HepG2 (cell line): ENCODE results near the gene CHD9. TPM values are rescaled to one million over a fixed set of nuclear protein-coding genes. Genes with fewer than 3 reads are reported as not detected.

Source experiments
- ATF6 ChIP-seq: sonication (generic); formaldehyde crosslinking; conservative IDR thresholded peaks from 2 replicates; pipeline ENCODE4 v1.4.0; 2020; ENCODE audit warnings: missing genetic modification reagents
- BCLAF1 ChIP-seq: fragments of 450-650 bp; IDR thresholded peaks from 2 replicates; pipeline ENCODE4 v1.6.1; 2017; ENCODE audit warnings: mild to moderate bottlenecking
- CSRNP1 ChIP-seq: sonication (generic); formaldehyde crosslinking; IDR thresholded peaks from 2 replicates; pipeline ENCODE4 v1.8.1; 2023; ENCODE audit warnings: mild to moderate bottlenecking, missing genetic modification reagents
- FOXA3 ChIP-seq: IDR thresholded peaks from 2 replicates; pipeline ENCODE4 v1.6.1; 2016; ENCODE audit warnings: missing genetic modification reagents, missing compliant biosample characterization
- IRX3 ChIP-seq: sonication (generic); formaldehyde crosslinking; IDR thresholded peaks from 2 replicates; pipeline ENCODE4 v1.8.1; 2023; ENCODE audit warnings: mild to moderate bottlenecking, low read depth, missing genetic modification reagents, borderline replicate concordance
- KDM3A ChIP-seq: IDR thresholded peaks from 2 replicates; pipeline ENCODE4 v1.6.1; 2018; ENCODE audit warnings: low read depth, missing compliant biosample characterization
- PPARG ChIP-seq: conservative IDR thresholded peaks from 2 replicates; pipeline ENCODE4 v1.6.1; 2016; ENCODE audit warnings: missing biosample characterization, missing genetic modification reagents
- SMARCE1 ChIP-seq: fragments of 450-650 bp; IDR thresholded peaks from 2 replicates; pipeline ENCODE4 v1.6.1; 2017; ENCODE audit warnings: borderline replicate concordance
- ZBTB21 ChIP-seq: sonication (generic); formaldehyde crosslinking; IDR thresholded peaks from 2 replicates; pipeline ENCODE4 v1.4.0; 2020; ENCODE audit warnings: missing genetic modification reagents
- ZFX ChIP-seq: sonication (generic); formaldehyde crosslinking; IDR thresholded peaks from 2 replicates; pipeline ENCODE4 v1.4.0; 2020; ENCODE audit warnings: mild to moderate bottlenecking, low read depth, missing genetic modification reagents, moderate library complexity
- ZNF644 ChIP-seq: IDR thresholded peaks from 2 replicates; pipeline ENCODE4 v1.6.1; 2016; ENCODE audit warnings: low read depth
- ZNF660 ChIP-seq: sonication (generic); formaldehyde crosslinking; IDR thresholded peaks from 2 replicates; pipeline ENCODE4 v1.5.1; 2020; ENCODE audit warnings: mild to moderate bottlenecking, low read depth, missing genetic modification reagents, borderline replicate concordance
- polyA plus RNA-seq, 8 experiments: library from polyadenylated mRNA; depleted of rRNA in 3 of 8; stranded (reverse) in 7 of 8; unstranded in 1 of 8; fragments of >200 nt; fragmentation: Illumina TruSeq in 4 of 8; extraction: Trizol in 4 of 8; gene quantifications; 2 replicates each; pipeline versions ENCODE4 v1.2.1 to v1.2.3, GENCODE V29; 2011 to 2016; ENCODE audit warnings: low read depth in 4 of 8, missing spikeins in 1 of 8, mixed read lengths in 1 of 8; ENCODE audit not compliant: insufficient read depth in 1 of 8
- total RNA-seq, 5 experiments: library from RNA; depleted of rRNA; stranded (reverse); fragments of >200 nt; fragmentation: Illumina TruSeq; extraction: Trizol; gene quantifications; 2 replicates each; pipeline ENCODE4 v1.2.3, GENCODE V29; 2016; ENCODE audit warnings: low read depth in 1 of 5
- TF ChIP-seq, protein P1 (sequence below): sonication (generic); formaldehyde crosslinking; IDR thresholded peaks from 2 replicates; pipeline ENCODE4 v1.9.0; 2022; ENCODE audit warnings: missing genetic modification reagents, mild to moderate bottlenecking, borderline replicate concordance
- TF ChIP-seq, protein P2 (sequence below): IDR thresholded peaks from 2 replicates; pipeline ENCODE4 v1.6.1; 2016
- TF ChIP-seq, protein P3 (sequence below): sonication (generic); formaldehyde crosslinking; IDR thresholded peaks from 2 replicates; pipeline ENCODE4 v1.4.0; 2020; ENCODE audit warnings: missing genetic modification reagents

Gene CHD9
- total and polyA plus RNA-seq, 2 of the 13 experiments (the other 11 are each of a cell fraction or from before 2014, with no cell fraction given) = 23.4 to 27.7 TPM

- TF ChIP-seq CSRNP1 (CRISPR knock-in tag) = peak; percentile 81
- TF ChIP-seq ZFX (CRISPR knock-in tag) = peak; percentile 64; the same call in 1 of the 2 replicates
- TF ChIP-seq, protein P1, sequence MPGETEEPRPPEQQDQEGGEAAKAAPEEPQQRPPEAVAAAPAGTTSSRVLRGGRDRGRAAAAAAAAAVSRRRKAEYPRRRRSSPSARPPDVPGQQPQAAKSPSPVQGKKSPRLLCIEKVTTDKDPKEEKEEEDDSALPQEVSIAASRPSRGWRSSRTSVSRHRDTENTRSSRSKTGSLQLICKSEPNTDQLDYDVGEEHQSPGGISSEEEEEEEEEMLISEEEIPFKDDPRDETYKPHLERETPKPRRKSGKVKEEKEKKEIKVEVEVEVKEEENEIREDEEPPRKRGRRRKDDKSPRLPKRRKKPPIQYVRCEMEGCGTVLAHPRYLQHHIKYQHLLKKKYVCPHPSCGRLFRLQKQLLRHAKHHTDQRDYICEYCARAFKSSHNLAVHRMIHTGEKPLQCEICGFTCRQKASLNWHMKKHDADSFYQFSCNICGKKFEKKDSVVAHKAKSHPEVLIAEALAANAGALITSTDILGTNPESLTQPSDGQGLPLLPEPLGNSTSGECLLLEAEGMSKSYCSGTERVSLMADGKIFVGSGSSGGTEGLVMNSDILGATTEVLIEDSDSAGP (CRISPR knock-in tag) = peak; percentile 91
- peak; percentile 9; the same call in 1 of the 2 replicates for TF ChIP-seq FOXA3 (CRISPR knock-in tag)
- no peak for TF ChIP-seq SMARCE1
- TF ChIP-seq ZNF660 = no peak
- TF ChIP-seq, protein P2, sequence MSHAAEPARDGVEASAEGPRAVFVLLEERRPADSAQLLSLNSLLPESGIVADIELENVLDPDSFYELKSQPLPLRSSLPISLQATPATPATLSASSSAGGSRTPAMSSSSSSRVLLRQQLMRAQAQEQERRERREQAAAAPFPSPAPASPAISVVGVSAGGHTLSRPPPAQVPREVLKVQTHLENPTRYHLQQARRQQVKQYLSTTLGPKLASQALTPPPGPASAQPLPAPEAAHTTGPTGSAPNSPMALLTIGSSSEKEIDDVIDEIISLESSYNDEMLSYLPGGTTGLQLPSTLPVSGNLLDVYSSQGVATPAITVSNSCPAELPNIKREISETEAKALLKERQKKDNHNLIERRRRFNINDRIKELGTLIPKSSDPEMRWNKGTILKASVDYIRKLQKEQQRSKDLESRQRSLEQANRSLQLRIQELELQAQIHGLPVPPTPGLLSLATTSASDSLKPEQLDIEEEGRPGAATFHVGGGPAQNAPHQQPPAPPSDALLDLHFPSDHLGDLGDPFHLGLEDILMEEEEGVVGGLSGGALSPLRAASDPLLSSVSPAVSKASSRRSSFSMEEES = peak; percentile 68
- no peak; the same call in none of the 2 replicates for TF ChIP-seq KDM3A (CRISPR knock-in tag)
- no peak for TF ChIP-seq ATF6 (CRISPR knock-in tag)
- no peak for TF ChIP-seq PPARG (CRISPR knock-in tag)
- no peak for TF ChIP-seq ZBTB21
- no peak for TF ChIP-seq BCLAF1
- TF ChIP-seq, protein P3, sequence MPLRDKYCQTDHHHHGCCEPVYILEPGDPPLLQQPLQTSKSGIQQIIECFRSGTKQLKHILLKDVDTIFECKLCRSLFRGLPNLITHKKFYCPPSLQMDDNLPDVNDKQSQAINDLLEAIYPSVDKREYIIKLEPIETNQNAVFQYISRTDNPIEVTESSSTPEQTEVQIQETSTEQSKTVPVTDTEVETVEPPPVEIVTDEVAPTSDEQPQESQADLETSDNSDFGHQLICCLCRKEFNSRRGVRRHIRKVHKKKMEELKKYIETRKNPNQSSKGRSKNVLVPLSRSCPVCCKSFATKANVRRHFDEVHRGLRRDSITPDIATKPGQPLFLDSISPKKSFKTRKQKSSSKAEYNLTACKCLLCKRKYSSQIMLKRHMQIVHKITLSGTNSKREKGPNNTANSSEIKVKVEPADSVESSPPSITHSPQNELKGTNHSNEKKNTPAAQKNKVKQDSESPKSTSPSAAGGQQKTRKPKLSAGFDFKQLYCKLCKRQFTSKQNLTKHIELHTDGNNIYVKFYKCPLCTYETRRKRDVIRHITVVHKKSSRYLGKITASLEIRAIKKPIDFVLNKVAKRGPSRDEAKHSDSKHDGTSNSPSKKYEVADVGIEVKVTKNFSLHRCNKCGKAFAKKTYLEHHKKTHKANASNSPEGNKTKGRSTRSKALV (CRISPR knock-in tag) = peak; percentile 78; the same call in 1 of the 2 replicates
- TF ChIP-seq IRX3 (CRISPR knock-in tag) = no peak; the same call in 1 of the 2 replicates
- TF ChIP-seq ZNF644 (CRISPR knock-in tag) = no peak
Observed at GRCh38 chr16:53130159-53131049, 75.6 kb downstream of the CHD9 start (continued).
